MCF 10A (cell line): ENCODE measurements around the gene RPL23. TPM values are rescaled to one million over a fixed set of nuclear protein-coding genes. Genes with fewer than 3 reads are reported as not detected.

Source experiments
- BruUV-seq: library from RNA; stranded (reverse); fragments of 400-500 nt; replicated peaks from 2 replicates; lab custom pipeline; 2021; lab: Mats Ljungman, UMichigan
- CTCF ChIA-PET: fragments of 300-600 bp; sonication (Branson Sonifier 250); formaldehyde crosslinking; extraction: SDS; loops from one replicate; lab custom pipeline; 2021; ENCODE audit warnings: antibody characterized with exemption, inconsistent platforms; lab: Yijun Ruan, JAX
- POLR2A ChIA-PET: fragments of 300-600, 350-650 bp; sonication (Branson Sonifier 250); formaldehyde crosslinking; extraction: SDS; loops from one replicate; lab custom pipeline; 2020; ENCODE audit warnings: antibody characterized with exemption, inconsistent platforms; lab: Yijun Ruan, JAX
- DNase-seq: peaks from one replicate; pipeline ENCODE4 v3.0.0-alpha.2; 2018; ENCODE audit not compliant: unreplicated experiment
- H3K27ac Mint-ChIP-seq: one replicate; pipeline ENCODE4 v1.8.0; 2022; ENCODE audit warnings: mild to moderate bottlenecking, low read depth, mixed read lengths; ENCODE audit not compliant: unreplicated experiment
- H3K27me3 Mint-ChIP-seq: one replicate; pipeline ENCODE4 v1.8.0; 2022; ENCODE audit warnings: mixed read lengths; ENCODE audit not compliant: insufficient read depth, unreplicated experiment
- H3K36me3 Mint-ChIP-seq: one replicate; pipeline ENCODE4 v1.8.0; 2022; ENCODE audit warnings: mild to moderate bottlenecking, moderate library complexity, mixed read lengths; ENCODE audit not compliant: insufficient read depth, unreplicated experiment
- H3K4me1 Mint-ChIP-seq: one replicate; pipeline ENCODE4 v1.8.0; 2022; ENCODE audit warnings: mixed read lengths; ENCODE audit not compliant: insufficient read depth, unreplicated experiment
- H3K4me3 Mint-ChIP-seq: one replicate; pipeline ENCODE4 v1.8.0; 2022; ENCODE audit warnings: mild to moderate bottlenecking, moderate library complexity, mixed read lengths; ENCODE audit not compliant: unreplicated experiment
- H3K9me3 Mint-ChIP-seq: one replicate; pipeline ENCODE4 v1.8.0; 2022; ENCODE audit warnings: mixed read lengths; ENCODE audit not compliant: unreplicated experiment
- intact Hi-C: fragments of 100-400 bp; cut with micrococcal nuclease; formaldehyde crosslinking; loops from 2 replicates; pipeline ENCODE4 v1.14.1; 2022
- microRNA-seq: library from miRNA; unstranded; fragments of <30 nt; microRNA quantifications from one replicate; pipeline ENCODE4 v1.2.0, GENCODE V29; 2022
- total RNA-seq: library from RNA; stranded (reverse); gene quantifications from 2 replicates; pipeline ENCODE4 v1.2.3, GENCODE V29; 2022
- TF ChIP-seq, protein P1 (sequence below): fragments of 200-600 bp; IDR thresholded peaks from one replicate; pipeline ENCODE4 v1.8.0; 2022; ENCODE audit warnings: antibody characterized with exemption, mild to moderate bottlenecking; ENCODE audit not compliant: unreplicated experiment

Gene RPL23
- total RNA-seq, 1 experiment from 2014 or later = 1,891 TPM

- Mint-ChIP-seq H3K9me3 (no peaks in the 10 kb centered on the region), H3K27me3 (no peaks in the 10 kb centered on the region), H3K4me1 (peaks cover 36% of the 10 kb centered on the region), H3K27ac (peak overlapping the region; percentile 57), H3K4me3 (peak overlapping the region; percentile 98), H3K36me3 (peaks cover 66% of the 10 kb centered on the region)
- BruUV-seq = no TSS peak
- POLR2A ChIA-PET = interaction anchor here (0.6 to 3.5 kb wide), 9 partner anchors 12 to 345 kb away, joined by 3 to 34 read pairs (median 6); partner anchors contain the start of genes CWC25, LASP1, PSMB3 and RPL23
- intact Hi-C loops = no loop called here
- CTCF ChIA-PET = interaction anchor here (0.7 to 0.8 kb wide), 3 partner anchors 18 to 49 kb away, joined by 3 to 5 read pairs (median 3); no protein-coding TSS in a partner anchor
- peak; percentile 22 for DNase-seq
- TF ChIP-seq, protein P1, sequence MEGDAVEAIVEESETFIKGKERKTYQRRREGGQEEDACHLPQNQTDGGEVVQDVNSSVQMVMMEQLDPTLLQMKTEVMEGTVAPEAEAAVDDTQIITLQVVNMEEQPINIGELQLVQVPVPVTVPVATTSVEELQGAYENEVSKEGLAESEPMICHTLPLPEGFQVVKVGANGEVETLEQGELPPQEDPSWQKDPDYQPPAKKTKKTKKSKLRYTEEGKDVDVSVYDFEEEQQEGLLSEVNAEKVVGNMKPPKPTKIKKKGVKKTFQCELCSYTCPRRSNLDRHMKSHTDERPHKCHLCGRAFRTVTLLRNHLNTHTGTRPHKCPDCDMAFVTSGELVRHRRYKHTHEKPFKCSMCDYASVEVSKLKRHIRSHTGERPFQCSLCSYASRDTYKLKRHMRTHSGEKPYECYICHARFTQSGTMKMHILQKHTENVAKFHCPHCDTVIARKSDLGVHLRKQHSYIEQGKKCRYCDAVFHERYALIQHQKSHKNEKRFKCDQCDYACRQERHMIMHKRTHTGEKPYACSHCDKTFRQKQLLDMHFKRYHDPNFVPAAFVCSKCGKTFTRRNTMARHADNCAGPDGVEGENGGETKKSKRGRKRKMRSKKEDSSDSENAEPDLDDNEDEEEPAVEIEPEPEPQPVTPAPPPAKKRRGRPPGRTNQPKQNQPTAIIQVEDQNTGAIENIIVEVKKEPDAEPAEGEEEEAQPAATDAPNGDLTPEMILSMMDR = no peak
Observed at GRCh38 chr17:38798614-38799500, 54.7 kb downstream of the RPL23 start.

Small RNA genes lying within 50 kb of the gene (microRNA-seq; reads per million reads assigned to microRNA genes)
- gene MIR4727 = 0.93 reads per million

Other genes with a start within 250 kb of the RPL23 start
- 5.7 and 8.6 TPM in 2 replicates for gene SRCIN1, start 247.8 kb downstream of the RPL23 start, total RNA-seq
- 3.4 and 3.6 TPM in 2 replicates for gene EPOP, start 178.8 kb downstream of the RPL23 start, total RNA-seq
- 59.6 and 65.3 TPM in 2 replicates for gene MLLT6, start 148.4 kb downstream of the RPL23 start, total RNA-seq
- 36.8 and 42.0 TPM in 2 replicates for gene CISD3, start 123.4 kb downstream of the RPL23 start, total RNA-seq
- 32.6 and 39.5 TPM in 2 replicates for gene PCGF2, start 105.4 kb downstream of the RPL23 start, total RNA-seq
- 124 and 145 TPM in 2 replicates for gene PSMB3, start 101.0 kb downstream of the RPL23 start, total RNA-seq
- 25.9 and 27.4 TPM in 2 replicates for gene PIP4K2B, start 54.2 kb downstream of the RPL23 start, total RNA-seq
- gene CWC25, start 28.4 kb downstream of the RPL23 start, total RNA-seq = 21.9 and 23.4 TPM in 2 replicates
- gene LASP1, start 16.3 kb upstream of the RPL23 start, total RNA-seq = 65.1 and 68.1 TPM in 2 replicates
- not detected in 2 replicates for gene FBXO47, start 113.7 kb upstream of the RPL23 start, total RNA-seq